HEK293 (cell line): Measurements from ENCODE around the gene PIK3CD.

ENCODE experiments used
- KLF17 ChIP-seq: fragments of 450-650 bp; formaldehyde crosslinking; IDR thresholded peaks from 2 replicates; pipeline ENCODE4 v1.5.1; 2016; ENCODE audit warnings: missing biosample characterization, missing genetic modification characterization
- MYNN ChIP-seq: fragments of 450-650 bp; formaldehyde crosslinking; IDR thresholded peaks from 2 replicates; pipeline ENCODE4 v1.5.1; 2016; ENCODE audit warnings: missing biosample characterization, missing genetic modification characterization, borderline replicate concordance
- RBAK ChIP-seq: fragments of 450-650 bp; formaldehyde crosslinking; IDR thresholded peaks from 2 replicates; pipeline ENCODE4 v1.5.1; 2016; ENCODE audit warnings: missing biosample characterization, missing genetic modification characterization
- ZNF138 ChIP-seq: fragments of 450-650 bp; formaldehyde crosslinking; IDR thresholded peaks from 2 replicates; pipeline ENCODE4 v1.5.1; 2016; ENCODE audit warnings: missing biosample characterization, missing genetic modification characterization, borderline replicate concordance
- ZNF274 ChIP-seq, 2 experiments: fragments of 200-500 bp in 1 of 2; fragments of 450-650 bp in 1 of 2; sonication (Bioruptor generic) in 1 of 2; formaldehyde crosslinking in 1 of 2; IDR thresholded peaks; 2 replicates each; pipeline versions ENCODE4 v1.5.1 to v1.6.1; 2014 to 2016; ENCODE audit warnings: borderline replicate concordance in 1 of 2, inconsistent platforms in 1 of 2, low read length in 1 of 2, missing biosample characterization in 1 of 2, missing genetic modification characterization in 1 of 2
- ZNF529 ChIP-seq: fragments of 450-650 bp; formaldehyde crosslinking; IDR thresholded peaks from 2 replicates; pipeline ENCODE4 v1.5.1; 2017; ENCODE audit warnings: missing genetic modification characterization, missing biosample characterization; ENCODE audit not compliant: insufficient replicate concordance
- ZNF571 ChIP-seq: fragments of 450-650 bp; formaldehyde crosslinking; IDR thresholded peaks from 2 replicates; pipeline ENCODE4 v1.5.0; 2017; ENCODE audit warnings: missing biosample characterization, missing genetic modification characterization
- ZNF610 ChIP-seq: fragments of 450-650 bp; formaldehyde crosslinking; IDR thresholded peaks from 2 replicates; pipeline ENCODE4 v1.5.1; 2016; ENCODE audit warnings: missing biosample characterization, missing genetic modification characterization, borderline replicate concordance
- ZNF626 ChIP-seq: fragments of 450-650 bp; sonication (Bioruptor Pico); formaldehyde crosslinking; IDR thresholded peaks from 2 replicates; pipeline ENCODE4 v1.5.1; 2018; ENCODE audit warnings: missing biosample characterization, missing genetic modification characterization, inconsistent platforms
- TF ChIP-seq, protein P1 (sequence below): fragments of 450-650 bp; formaldehyde crosslinking; IDR thresholded peaks from 2 replicates; pipeline ENCODE4 v1.5.1; 2016; ENCODE audit warnings: missing biosample characterization, missing genetic modification characterization
- TF ChIP-seq, protein P2 (sequence below): fragments of 450-650 bp; formaldehyde crosslinking; IDR thresholded peaks from 2 replicates; pipeline ENCODE4 v1.5.1; 2016; ENCODE audit warnings: missing biosample characterization, missing genetic modification characterization, borderline replicate concordance
- TF ChIP-seq, protein P3 (sequence below): fragments of 450-650 bp; formaldehyde crosslinking; IDR thresholded peaks from 2 replicates; pipeline ENCODE4 v1.5.1; 2016; ENCODE audit warnings: missing biosample characterization, missing genetic modification characterization
- TF ChIP-seq, protein P4 (sequence below): fragments of 450-650 bp; formaldehyde crosslinking; IDR thresholded peaks from 2 replicates; pipeline ENCODE4 v1.5.1; 2017; ENCODE audit warnings: missing biosample characterization, missing genetic modification characterization

DNA sequence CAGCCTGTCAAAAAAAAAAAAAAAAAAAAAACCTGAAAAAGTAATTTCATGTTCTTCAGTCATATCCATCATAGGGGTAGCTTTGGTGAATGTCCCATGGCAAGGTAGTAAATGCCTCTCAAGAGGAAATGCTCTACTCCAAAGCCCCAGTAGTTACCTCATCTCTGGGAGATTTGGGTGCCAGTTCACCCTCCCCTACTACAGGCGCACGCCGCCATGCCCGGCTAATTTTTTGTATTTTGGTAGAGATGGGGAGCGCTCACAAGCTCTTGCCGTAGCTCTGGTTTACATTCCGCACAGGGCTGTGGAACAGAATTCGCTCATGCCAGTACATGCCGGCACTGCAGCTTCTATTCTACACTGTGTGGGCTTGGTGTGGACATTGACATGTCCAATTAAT, 13.7 kb downstream of the PIK3CD start:
- TF ChIP-seq, protein P1, sequence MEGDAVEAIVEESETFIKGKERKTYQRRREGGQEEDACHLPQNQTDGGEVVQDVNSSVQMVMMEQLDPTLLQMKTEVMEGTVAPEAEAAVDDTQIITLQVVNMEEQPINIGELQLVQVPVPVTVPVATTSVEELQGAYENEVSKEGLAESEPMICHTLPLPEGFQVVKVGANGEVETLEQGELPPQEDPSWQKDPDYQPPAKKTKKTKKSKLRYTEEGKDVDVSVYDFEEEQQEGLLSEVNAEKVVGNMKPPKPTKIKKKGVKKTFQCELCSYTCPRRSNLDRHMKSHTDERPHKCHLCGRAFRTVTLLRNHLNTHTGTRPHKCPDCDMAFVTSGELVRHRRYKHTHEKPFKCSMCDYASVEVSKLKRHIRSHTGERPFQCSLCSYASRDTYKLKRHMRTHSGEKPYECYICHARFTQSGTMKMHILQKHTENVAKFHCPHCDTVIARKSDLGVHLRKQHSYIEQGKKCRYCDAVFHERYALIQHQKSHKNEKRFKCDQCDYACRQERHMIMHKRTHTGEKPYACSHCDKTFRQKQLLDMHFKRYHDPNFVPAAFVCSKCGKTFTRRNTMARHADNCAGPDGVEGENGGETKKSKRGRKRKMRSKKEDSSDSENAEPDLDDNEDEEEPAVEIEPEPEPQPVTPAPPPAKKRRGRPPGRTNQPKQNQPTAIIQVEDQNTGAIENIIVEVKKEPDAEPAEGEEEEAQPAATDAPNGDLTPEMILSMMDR (tag by site-specific recombination), result no peak
- TF ChIP-seq ZNF626 (tag by site-specific recombination) (no peak), ZNF571 (tag by site-specific recombination) (no peak), RBAK (tag by site-specific recombination) (no peak), ZNF529 (tag by site-specific recombination) (no peak), ZNF138 (tag by site-specific recombination) (no peak), ZNF274 (IDR thresholded peaks at IDR 0.05; ENCODE audit: low read length) (no peak), ZNF274 (tag by site-specific recombination; IDR thresholded peaks at IDR 0.05; ENCODE audit: borderline replicate concordance) (no peak), MYNN (tag by site-specific recombination) (no peak), ZNF610 (tag by site-specific recombination) (no peak), KLF17 (tag by site-specific recombination) (no peak)
- TF ChIP-seq, protein P2, sequence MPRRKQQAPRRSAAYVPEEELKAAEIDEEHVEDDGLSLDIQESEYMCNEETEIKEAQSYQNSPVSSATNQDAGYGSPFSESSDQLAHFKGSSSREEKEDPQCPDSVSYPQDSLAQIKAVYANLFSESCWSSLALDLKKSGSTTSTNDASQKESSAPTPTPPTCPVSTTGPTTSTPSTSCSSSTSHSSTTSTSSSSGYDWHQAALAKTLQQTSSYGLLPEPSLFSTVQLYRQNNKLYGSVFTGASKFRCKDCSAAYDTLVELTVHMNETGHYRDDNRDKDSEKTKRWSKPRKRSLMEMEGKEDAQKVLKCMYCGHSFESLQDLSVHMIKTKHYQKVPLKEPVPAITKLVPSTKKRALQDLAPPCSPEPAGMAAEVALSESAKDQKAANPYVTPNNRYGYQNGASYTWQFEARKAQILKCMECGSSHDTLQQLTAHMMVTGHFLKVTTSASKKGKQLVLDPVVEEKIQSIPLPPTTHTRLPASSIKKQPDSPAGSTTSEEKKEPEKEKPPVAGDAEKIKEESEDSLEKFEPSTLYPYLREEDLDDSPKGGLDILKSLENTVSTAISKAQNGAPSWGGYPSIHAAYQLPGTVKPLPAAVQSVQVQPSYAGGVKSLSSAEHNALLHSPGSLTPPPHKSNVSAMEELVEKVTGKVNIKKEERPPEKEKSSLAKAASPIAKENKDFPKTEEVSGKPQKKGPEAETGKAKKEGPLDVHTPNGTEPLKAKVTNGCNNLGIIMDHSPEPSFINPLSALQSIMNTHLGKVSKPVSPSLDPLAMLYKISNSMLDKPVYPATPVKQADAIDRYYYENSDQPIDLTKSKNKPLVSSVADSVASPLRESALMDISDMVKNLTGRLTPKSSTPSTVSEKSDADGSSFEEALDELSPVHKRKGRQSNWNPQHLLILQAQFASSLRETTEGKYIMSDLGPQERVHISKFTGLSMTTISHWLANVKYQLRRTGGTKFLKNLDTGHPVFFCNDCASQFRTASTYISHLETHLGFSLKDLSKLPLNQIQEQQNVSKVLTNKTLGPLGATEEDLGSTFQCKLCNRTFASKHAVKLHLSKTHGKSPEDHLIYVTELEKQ (tag by site-specific recombination), result no peak
- TF ChIP-seq, protein P3, sequence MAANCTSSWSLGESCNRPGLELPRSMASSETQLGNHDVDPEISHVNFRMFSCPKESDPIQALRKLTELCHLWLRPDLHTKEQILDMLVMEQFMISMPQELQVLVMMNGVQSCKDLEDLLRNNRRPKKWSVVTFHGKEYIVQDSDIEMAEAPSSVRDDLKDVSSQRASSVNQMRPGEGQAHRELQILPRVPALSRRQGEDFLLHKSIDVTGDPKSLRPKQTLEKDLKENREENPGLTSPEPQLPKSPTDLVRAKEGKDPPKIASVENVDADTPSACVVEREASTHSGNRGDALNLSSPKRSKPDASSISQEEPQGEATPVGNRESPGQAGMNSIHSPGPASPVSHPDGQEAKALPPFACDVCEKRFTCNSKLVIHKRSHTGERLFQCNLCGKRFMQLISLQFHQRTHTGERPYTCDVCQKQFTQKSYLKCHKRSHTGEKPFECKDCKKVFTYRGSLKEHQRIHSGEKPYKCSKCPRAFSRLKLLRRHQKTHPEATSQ (tag by site-specific recombination), result no peak
- TF ChIP-seq, protein P4, sequence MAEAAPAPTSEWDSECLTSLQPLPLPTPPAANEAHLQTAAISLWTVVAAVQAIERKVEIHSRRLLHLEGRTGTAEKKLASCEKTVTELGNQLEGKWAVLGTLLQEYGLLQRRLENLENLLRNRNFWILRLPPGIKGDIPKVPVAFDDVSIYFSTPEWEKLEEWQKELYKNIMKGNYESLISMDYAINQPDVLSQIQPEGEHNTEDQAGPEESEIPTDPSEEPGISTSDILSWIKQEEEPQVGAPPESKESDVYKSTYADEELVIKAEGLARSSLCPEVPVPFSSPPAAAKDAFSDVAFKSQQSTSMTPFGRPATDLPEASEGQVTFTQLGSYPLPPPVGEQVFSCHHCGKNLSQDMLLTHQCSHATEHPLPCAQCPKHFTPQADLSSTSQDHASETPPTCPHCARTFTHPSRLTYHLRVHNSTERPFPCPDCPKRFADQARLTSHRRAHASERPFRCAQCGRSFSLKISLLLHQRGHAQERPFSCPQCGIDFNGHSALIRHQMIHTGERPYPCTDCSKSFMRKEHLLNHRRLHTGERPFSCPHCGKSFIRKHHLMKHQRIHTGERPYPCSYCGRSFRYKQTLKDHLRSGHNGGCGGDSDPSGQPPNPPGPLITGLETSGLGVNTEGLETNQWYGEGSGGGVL (tag by site-specific recombination), result no peak
